Caco-2 (cell line): ENCODE results near the gene LRRC4C. TPM values are rescaled to one million over a fixed set of nuclear protein-coding genes. Genes with fewer than 3 reads are reported as not detected.

Experiments
- BruUV-seq: library from RNA; stranded (reverse); fragments of 400-500 nt; replicated peaks from 2 replicates; lab custom pipeline; 2021; lab: Mats Ljungman, UMichigan
- CTCF ChIA-PET: fragments of 300-600 bp; sonication (Branson Sonifier 250); formaldehyde crosslinking; loops from one replicate; lab custom pipeline; 2022; ENCODE audit warnings: antibody characterized with exemption; lab: Charles Lee
- POLR2A ChIA-PET: fragments of 300-600 bp; sonication (Branson Sonifier 250); formaldehyde crosslinking; loops from one replicate; lab custom pipeline; 2022; ENCODE audit warnings: antibody characterized with exemption; lab: Charles Lee
- DNase-seq, 2 experiments: peaks; one replicate each; pipeline versions ENCODE4 v3.0.0 to v3.0.0-alpha.2; 2020 to 2022
- H3K27me3 ChIP-seq: replicated peaks from 2 replicates; pipeline ENCODE4 v1.6.0; 2011; ENCODE audit warnings: low read length; ENCODE audit not compliant: control insufficient read depth, insufficient read depth
- H3K36me3 ChIP-seq: 2 replicates; pipeline ENCODE4 v1.5.1; 2011; ENCODE audit warnings: low read length; ENCODE audit not compliant: control insufficient read depth, insufficient read depth
- H3K4me1 ChIP-seq: fragments of 250-450 bp; sonication (Bioruptor Pico); 2 replicates; pipeline ENCODE4 v1.5.1; 2020; ENCODE audit warnings: mild to moderate bottlenecking
- H3K4me3 ChIP-seq: 2 replicates; pipeline ENCODE4 v1.5.1; 2011; ENCODE audit warnings: low read depth, mild to moderate bottlenecking, control low read depth, low read length
- H3K9me3 ChIP-seq: fragments of 250-450 bp; sonication (Bioruptor Pico); 2 replicates; pipeline ENCODE4 v1.5.1; 2020; ENCODE audit warnings: mild to moderate bottlenecking, moderate library complexity
- H3K27ac Mint-ChIP-seq: one replicate; pipeline ENCODE4 v1.8.0; 2022; ENCODE audit warnings: mixed read lengths; ENCODE audit not compliant: unreplicated experiment
- H3K27me3 Mint-ChIP-seq: one replicate; pipeline ENCODE4 v1.8.0; 2022; ENCODE audit warnings: mixed read lengths; ENCODE audit not compliant: insufficient read depth, unreplicated experiment
- H3K36me3 Mint-ChIP-seq: one replicate; pipeline ENCODE4 v1.8.0; 2022; ENCODE audit warnings: mild to moderate bottlenecking, mixed read lengths; ENCODE audit not compliant: insufficient read depth, unreplicated experiment
- H3K4me1 Mint-ChIP-seq: one replicate; pipeline ENCODE4 v1.8.0; 2022; ENCODE audit warnings: low read depth, mixed read lengths; ENCODE audit not compliant: unreplicated experiment
- H3K4me3 Mint-ChIP-seq: one replicate; pipeline ENCODE4 v1.8.0; 2022; ENCODE audit warnings: mild to moderate bottlenecking, moderate library complexity, mixed read lengths; ENCODE audit not compliant: unreplicated experiment
- H3K9me3 Mint-ChIP-seq: one replicate; pipeline ENCODE4 v1.8.0; 2022; ENCODE audit warnings: mixed read lengths; ENCODE audit not compliant: unreplicated experiment
- CTCF ChIP-seq, 2 experiments: fragments of 200-600 bp in 1 of 2; IDR thresholded peaks; 1 replicate in 1 of 2; 2 replicates in 1 of 2; pipeline versions ENCODE4 v1.5.1 to v1.8.0; 2011 to 2022; ENCODE audit warnings: antibody characterized with exemption in 1 of 2, control low read depth in 1 of 2, inconsistent platforms in 1 of 2, low read depth in 1 of 2, low read length in 1 of 2, mild to moderate bottlenecking in 1 of 2, moderate library complexity in 1 of 2; ENCODE audit not compliant: insufficient read depth in 1 of 2, severe bottlenecking in 1 of 2, unreplicated experiment in 1 of 2
- intact Hi-C: fragments of 100-400 bp; cut with micrococcal nuclease; formaldehyde crosslinking; loops from one replicate; pipeline ENCODE4 v1.10.0; 2022; ENCODE audit not compliant: unreplicated experiment
- total RNA-seq: library from RNA; stranded (reverse); gene quantifications from 2 replicates; pipeline ENCODE4 v1.2.3, GENCODE V29; 2022

The LRRC4C gene
- total RNA-seq, 1 experiment from 2014 or later = not detected

- Mint-ChIP-seq H3K4me3 (no peak overlapping the region), H3K36me3 (no peaks in the 10 kb centered on the region), H3K27me3 (peaks cover 7% of the 10 kb centered on the region), H3K4me1 (no peaks in the 10 kb centered on the region), H3K9me3 (no peaks in the 10 kb centered on the region), H3K27ac (no peak overlapping the region)
- BruUV-seq = no TSS peak
- no peaks in the 10 kb centered on the region for H3K36me3 ChIP-seq
- H3K4me1 ChIP-seq = no peaks in the 10 kb centered on the region
- no peak overlapping the region for H3K4me3 ChIP-seq
- no peaks in the 10 kb centered on the region for H3K27me3 ChIP-seq
- POLR2A ChIA-PET = no interaction called here
- CTCF ChIA-PET = no interaction called here
- H3K9me3 ChIP-seq = no peaks in the 10 kb centered on the region; the same call in 1 of the 2 replicates
- no peak for TF ChIP-seq CTCF (IDR thresholded peaks at IDR 0.05; ENCODE audit: insufficient read depth in 1 of 2, low read depth in 1 of 2, low read length in 1 of 2, severe bottlenecking in 1 of 2, unreplicated experiment in 1 of 2)
- no peak for DNase-seq
- intact Hi-C loops = no loop called here
Observed at GRCh38 chr11:40271361-40271760, 1188.1 kb downstream of the LRRC4C start.

- CTCF ChIA-PET = no interaction called here
- Histone ChIP-seq H3K9me3 (no peaks in the 10 kb centered on the region; the same call in 1 of the 2 replicates), H3K4me1 (no peaks in the 10 kb centered on the region), H3K36me3 (no peaks in the 10 kb centered on the region), H3K27me3 (no peaks in the 10 kb centered on the region), H3K4me3 (no peak overlapping the region)
- BruUV-seq = no TSS peak
- peaks cover 12% of the 10 kb centered on the region for H3K27me3 Mint-ChIP-seq
- no peaks in the 10 kb centered on the region for H3K36me3 Mint-ChIP-seq
- no peak overlapping the region for H3K4me3 Mint-ChIP-seq
- H3K27ac Mint-ChIP-seq = no peak overlapping the region
- no peak for TF ChIP-seq CTCF (IDR thresholded peaks at IDR 0.05; ENCODE audit: insufficient read depth in 1 of 2, low read depth in 1 of 2, low read length in 1 of 2, severe bottlenecking in 1 of 2, unreplicated experiment in 1 of 2)
- H3K9me3 Mint-ChIP-seq = no peaks in the 10 kb centered on the region
- POLR2A ChIA-PET = no interaction called here
- no peak for DNase-seq
- H3K4me1 Mint-ChIP-seq = no peaks in the 10 kb centered on the region
- intact Hi-C loops = no loop called here
Observed at GRCh38 chr11:40269865-40270264, 1189.6 kb downstream of the LRRC4C start.

- ChIA-PET CTCF (no interaction called here), POLR2A (no interaction called here)
- Mint-ChIP-seq H3K27ac (no peak overlapping the region), H3K4me3 (no peak overlapping the region), H3K4me1 (no peaks in the 10 kb centered on the region), H3K36me3 (no peaks in the 10 kb centered on the region), H3K27me3 (peaks cover 9% of the 10 kb centered on the region), H3K9me3 (no peaks in the 10 kb centered on the region)
- Histone ChIP-seq H3K36me3 (no peaks in the 10 kb centered on the region), H3K4me1 (no peaks in the 10 kb centered on the region), H3K4me3 (no peak overlapping the region), H3K27me3 (no peaks in the 10 kb centered on the region), H3K9me3 (no peaks in the 10 kb centered on the region; the same call in 1 of the 2 replicates)
- BruUV-seq = no TSS peak
- no peak for DNase-seq
- intact Hi-C loops = no loop called here
- TF ChIP-seq CTCF (IDR thresholded peaks at IDR 0.05; ENCODE audit: insufficient read depth in 1 of 2, low read depth in 1 of 2, low read length in 1 of 2, severe bottlenecking in 1 of 2, unreplicated experiment in 1 of 2) = no peak
Observed at GRCh38 chr11:40268551-40268950, 1190.9 kb downstream of the LRRC4C start.
